Measurements from ENCODE around the gene FBXO10.
"Not testable (repeated sequence)": the region's sequence is repeated elsewhere in the genome, so short reads cannot be mapped to it uniquely, and the experiment has no call there.

The FBXO10 gene

GRCh38 chr9:37508135-37508833 lies 67.9 kb downstream of the FBXO10 start:
- no peak for DNase-seq

- no peak for DNase-seq
Observed at GRCh38 chr9:37507566-37508134, 68.5 kb downstream of the FBXO10 start.

- DNase-seq = no peak
Observed at GRCh38 chr9:37504605-37505004, 71.6 kb downstream of the FBXO10 start.

- DNase-seq = no peak
Observed at GRCh38 chr9:37503736-37504135, 72.4 kb downstream of the FBXO10 start.

GRCh38 chr9:37501957-37502596 lies 74.1 kb downstream of the FBXO10 start:
- DNase-seq = no peak

- DNase-seq = no peak
Observed at GRCh38 chr9:37499297-37499696, 76.9 kb downstream of the FBXO10 start.

GRCh38 chr9:37498457-37498856 lies 77.7 kb downstream of the FBXO10 start:
- no peak for DNase-seq

- no peak for DNase-seq
Observed at GRCh38 chr9:37497320-37497719, 78.9 kb downstream of the FBXO10 start.

- no peak for DNase-seq
Observed at GRCh38 chr9:37496020-37496419, 80.2 kb downstream of the FBXO10 start.

- DNase-seq = no peak
Observed at GRCh38 chr9:37495571-37495970, 80.6 kb downstream of the FBXO10 start.

- DNase-seq = no peak
Observed at GRCh38 chr9:37491939-37492338, 84.2 kb downstream of the FBXO10 start.

GRCh38 chr9:37486616-37487548 lies 89.3 kb downstream of the FBXO10 start:
- DNase-seq = no peak

GRCh38 chr9:37486256-37486615 lies 89.9 kb downstream of the FBXO10 start:
- DNase-seq = peak; percentile 17 to 22

- peak; percentile 96 to 98 for DNase-seq
Observed at GRCh38 chr9:37485389-37486255, 90.6 kb downstream of the FBXO10 start, which contains the start of gene POLR1E. TSS of gene POLR1E (plus strand) at chr9:37485948. CDS start at chr9:37486048, 100 bp downstream.

- no peak for DNase-seq
Observed at GRCh38 chr9:37480759-37481158, 95.4 kb downstream of the FBXO10 start.

GRCh38 chr9:37477987-37478619 lies 98.1 kb downstream of the FBXO10 start:
- not testable (repeated sequence) for DNase-seq

- DNase-seq = not testable (repeated sequence)
Observed at GRCh38 chr9:37477443-37477842, 98.7 kb downstream of the FBXO10 start.

- DNase-seq = no peak
Observed at GRCh38 chr9:37476930-37477329, 99.2 kb downstream of the FBXO10 start.

GRCh38 chr9:37474438-37474837 lies 101.7 kb downstream of the FBXO10 start:
- no peak for DNase-seq

- not testable (repeated sequence) for DNase-seq
Observed at GRCh38 chr9:37473982-37474381, 102.2 kb downstream of the FBXO10 start.

- no peak for DNase-seq
Observed at GRCh38 chr9:37471942-37472684, 104.1 kb downstream of the FBXO10 start.

Data from stimulated activated CD4-positive, alpha-beta T cell treated with anti-CD3 and anti-CD28 coated beads, Interleukin-2, amount 100 ng/mL, for 24 hours (primary cell).